ENCODE results near the gene AVPR2.

Gene AVPR2

GRCh38 chrX:153932220-153932915, 27.9 kb downstream of the AVPR2 start:
- no peak for DNase-seq (ENCODE audit: low spot score)

GRCh38 chrX:153933748-153934147, 29.3 kb downstream of the AVPR2 start:
- peak; percentile 44 for DNase-seq (ENCODE audit: low spot score)

GRCh38 chrX:153934148-153934761, 29.8 kb downstream of the AVPR2 start:
- no peak for DNase-seq (ENCODE audit: low spot score)

GRCh38 chrX:153934762-153935325, 30.4 kb downstream of the AVPR2 start, which contains the start of gene NAA10:
NAA10 (minus strand) TSS chrX:153935037; CDS start chrX:153934904, 133 bp downstream.
- peak; percentile 83 for DNase-seq (ENCODE audit: low spot score)

- DNase-seq (ENCODE audit: low spot score): no peak
Observed at GRCh38 chrX:153935326-153935851, 30.9 kb downstream of the AVPR2 start.

- no peak for DNase-seq (ENCODE audit: low spot score)
Observed at GRCh38 chrX:153937056-153937455, 32.6 kb downstream of the AVPR2 start.

- DNase-seq (ENCODE audit: low spot score): no peak
Observed at GRCh38 chrX:153938226-153938786, 33.8 kb downstream of the AVPR2 start.

GRCh38 chrX:153939573-153939972, 35.1 kb downstream of the AVPR2 start:
- no peak for DNase-seq (ENCODE audit: low spot score)

- no peak for DNase-seq (ENCODE audit: low spot score)
Observed at GRCh38 chrX:153941336-153942252, 37.1 kb downstream of the AVPR2 start.

GRCh38 chrX:153944140-153944799, 39.8 kb downstream of the AVPR2 start, which contains the start of gene RENBP:
RENBP (minus strand) TSS chrX:153944643; CDS start chrX:153944610, 33 bp downstream.
- DNase-seq (ENCODE audit: low spot score): no peak

- DNase-seq (ENCODE audit: low spot score): no peak
Observed at GRCh38 chrX:153944800-153945150, 40.3 kb downstream of the AVPR2 start.

GRCh38 chrX:153945956-153946943, 41.8 kb downstream of the AVPR2 start:
- no peak for DNase-seq (ENCODE audit: low spot score)

GRCh38 chrX:153947009-153947769, 42.7 kb downstream of the AVPR2 start:
- peak; percentile 84 for DNase-seq (ENCODE audit: low spot score)

- DNase-seq (ENCODE audit: low spot score): no peak
Observed at GRCh38 chrX:153948002-153948466, 43.6 kb downstream of the AVPR2 start.

- DNase-seq (ENCODE audit: low spot score): no peak
Observed at GRCh38 chrX:153948847-153949805, 44.7 kb downstream of the AVPR2 start.

- DNase-seq (ENCODE audit: low spot score): no peak
Observed at GRCh38 chrX:153950127-153950526, 45.7 kb downstream of the AVPR2 start.

GRCh38 chrX:153951683-153952372, 47.4 kb downstream of the AVPR2 start:
- no peak for DNase-seq (ENCODE audit: low spot score)

All from kidney tubule cell (primary cell).